NCI-H69 (cell line): ENCODE results near the gene CHCHD6.

Experiments
- DNase-seq: peaks from one replicate; lab custom pipeline; 2025; lab: John Stamatoyannopoulos, UW

The CHCHD6 gene

GRCh38 chr3:127009531-127009930, 305.5 kb downstream of the CHCHD6 start:
- DNase-seq = no peak
